GM21423 (cell line): ENCODE results near the gene CXorf65.

ENCODE experiments used
- ATAC-seq: cut with Tn5 transposase; IDR thresholded peaks from one replicate; pipeline ENCODE4 v1.9.1; 2021; ENCODE audit warnings: mild to moderate bottlenecking, moderate library complexity; ENCODE audit not compliant: unreplicated experiment

CXorf65 gene

GRCh38 chrX:71068044-71068918, 38.3 kb downstream of the CXorf65 start, which contains the start of gene SNX12:
Gene SNX12 (minus strand): TSS chrX:71068334. CDS start chrX:71068306, 28 bp downstream.
- peak; percentile 95 for ATAC-seq

- peak; percentile 3 for ATAC-seq
Observed at GRCh38 chrX:71067712-71068043, 38.9 kb downstream of the CXorf65 start.

DNA sequence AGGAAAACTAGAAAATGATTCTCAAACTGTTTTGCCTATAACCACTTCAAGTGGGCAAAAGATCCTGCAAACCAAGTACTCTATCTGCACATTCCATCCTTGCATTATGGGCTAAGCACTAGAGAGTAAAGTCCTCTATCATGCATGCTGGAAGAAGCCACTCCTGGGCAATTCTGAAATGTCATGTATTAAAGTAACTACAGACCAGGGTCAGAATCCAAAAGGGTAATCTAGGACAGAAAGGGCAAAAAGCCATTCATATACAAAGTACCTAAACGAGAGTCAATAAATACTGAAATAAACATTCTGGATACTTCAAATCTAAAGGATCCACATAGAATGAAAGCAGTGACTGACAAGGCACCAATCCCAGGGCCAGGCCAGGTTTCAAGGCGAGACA, 39.5 kb downstream of the CXorf65 start:
- ATAC-seq, result no peak

DNA sequence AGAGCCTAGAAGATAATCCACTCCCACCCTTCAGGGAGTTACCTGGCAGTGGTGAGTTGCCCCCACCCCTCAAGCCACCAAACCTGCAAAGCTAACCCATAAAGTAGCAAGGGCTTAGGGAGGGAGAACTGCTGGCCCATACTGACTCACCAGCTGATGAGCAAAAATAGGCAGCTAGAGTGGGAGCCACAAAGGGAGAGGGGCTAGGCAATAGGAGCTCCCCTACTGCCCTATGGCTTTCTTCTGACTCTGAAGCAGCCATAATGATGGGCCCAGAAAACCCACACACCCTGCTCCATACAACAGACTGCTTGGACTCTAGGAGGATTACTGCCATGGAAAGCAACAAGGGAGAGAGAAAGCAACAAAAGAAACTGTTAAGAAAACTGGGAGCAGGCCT, 46.4 kb downstream of the CXorf65 start:
- ATAC-seq, result no peak

- ATAC-seq, result no peak
Observed at GRCh38 chrX:71057848-71058530, 48.6 kb downstream of the CXorf65 start.

GRCh38 chrX:71056867-71057266, 49.7 kb downstream of the CXorf65 start:
- ATAC-seq, result no peak
